Aorta (tissue), 4 donors: ENCODE results near the gene PELI3. TPM values are rescaled to one million over a fixed set of nuclear protein-coding genes. Genes with fewer than 3 reads are reported as not detected.

Source experiments
- polyA plus RNA-seq, 2 donors: library from polyadenylated mRNA; stranded (reverse); fragments of 200-250 nt; gene quantifications; one replicate each; pipeline ENCODE4 v1.2.3, GENCODE V29; 2013
- total RNA-seq, 2 donors: library from RNA; stranded (reverse); fragmentation: NEBNext Ultra II Directional; extraction: Animal tissue kit (Norgen Biotek cat#: 25700); gene quantifications; one replicate each; pipeline ENCODE4 v1.2.1, GENCODE V29; 2021
- donor health status: healthy with polysubstance abuse.
- donor health status: Bipolar disorder and iron deficiency.
- donor health status: DM: no; HTN: no; CAD: no.
- donor health status: DM: yes; HTN: yes; CAD: no.

The PELI3 gene
- total and polyA plus RNA-seq, 4 donors = 11.5 to 16.3 (median 15.0) TPM

Other genes starting within 250 kb of the PELI3 start
- 10 to 100 TPM; 32.4 to 34.3 TPM for gene KLC2, start 209.2 kb upstream of the PELI3 start, total RNA-seq
- gene KLC2, start 209.2 kb upstream of the PELI3 start, polyA plus RNA-seq = 10 to 100 TPM; 14.8 to 27.0 TPM
- gene RAB1B, start 198.3 kb upstream of the PELI3 start, total RNA-seq = 100 to 1,000 TPM; 102 to 111 TPM
- gene RAB1B, start 198.3 kb upstream of the PELI3 start, polyA plus RNA-seq = 100 to 1,000 TPM; 125 to 130 TPM
- 1 to 10 TPM in 1 of 2 donors, under 1 TPM in 1; 0.75 to 1.1 TPM for gene CNIH2, start 188.7 kb upstream of the PELI3 start, total RNA-seq
- gene CNIH2, start 188.7 kb upstream of the PELI3 start, polyA plus RNA-seq = under 1 TPM in 1 of 2 donors, not detected in 1; 0.18 TPM
- gene YIF1A, start 177.8 kb upstream of the PELI3 start, total RNA-seq = 10 to 100 TPM; 73.2 to 75.5 TPM
- 100 to 1,000 TPM in 1 of 2 donors, 10 to 100 TPM in 1; 76.0 to 109 TPM for gene YIF1A, start 177.8 kb upstream of the PELI3 start, polyA plus RNA-seq
- under 1 TPM in 1 of 2 donors, not detected in 1; 0.13 TPM for gene TMEM151A, start 175.0 kb upstream of the PELI3 start, total RNA-seq
- gene TMEM151A, start 175.0 kb upstream of the PELI3 start, polyA plus RNA-seq = not detected
- gene CD248, start 149.9 kb upstream of the PELI3 start, total RNA-seq = 100 to 1,000 TPM in 1 of 2 donors, 10 to 100 TPM in 1; 38.6 to 118 TPM
- 1 to 10 TPM; 3.1 to 7.2 TPM for gene CD248, start 149.9 kb upstream of the PELI3 start, polyA plus RNA-seq
- 1 to 10 TPM; 8.3 to 9.1 TPM for gene RIN1, start 130.5 kb upstream of the PELI3 start, total RNA-seq
- 10 to 100 TPM in 1 of 2 donors, 1 to 10 TPM in 1; 1.8 to 13.3 TPM for gene RIN1, start 130.5 kb upstream of the PELI3 start, polyA plus RNA-seq
- 10 to 100 TPM; 21.5 to 22.4 TPM for gene BRMS1, start 121.8 kb upstream of the PELI3 start, total RNA-seq
- 10 to 100 TPM; 24.4 to 55.2 TPM for gene BRMS1, start 121.8 kb upstream of the PELI3 start, polyA plus RNA-seq
- gene B4GAT1, start 119.3 kb upstream of the PELI3 start, total RNA-seq = 10 to 100 TPM; 11.8 to 18.8 TPM
- gene B4GAT1, start 119.3 kb upstream of the PELI3 start, polyA plus RNA-seq = 10 to 100 TPM in 1 of 2 donors, 1 to 10 TPM in 1; 7.0 to 18.3 TPM
- 1 to 10 TPM; 1.9 to 3.3 TPM for gene SLC29A2, start 95.1 kb upstream of the PELI3 start, total RNA-seq
- 1 to 10 TPM in 1 of 2 donors, under 1 TPM in 1; 0.38 to 3.9 TPM for gene SLC29A2, start 95.1 kb upstream of the PELI3 start, polyA plus RNA-seq
- 1 to 10 TPM in 1 of 2 donors, under 1 TPM in 1; 0.54 to 7.0 TPM for gene NPAS4, start 45.9 kb upstream of the PELI3 start, total RNA-seq
- 1 to 10 TPM in 1 of 2 donors, not detected in 1; 2.5 TPM for gene NPAS4, start 45.9 kb upstream of the PELI3 start, polyA plus RNA-seq
- 10 to 100 TPM; 27.6 to 33.5 TPM for gene MRPL11, start 28.1 kb upstream of the PELI3 start, total RNA-seq
- gene MRPL11, start 28.1 kb upstream of the PELI3 start, polyA plus RNA-seq = 10 to 100 TPM; 40.1 to 54.5 TPM
- 10 to 100 TPM; 15.5 to 24.8 TPM for gene DPP3, start 13.5 kb downstream of the PELI3 start, total RNA-seq
- 10 to 100 TPM; 18.8 to 23.8 TPM for gene DPP3, start 13.5 kb downstream of the PELI3 start, polyA plus RNA-seq
- 10 to 100 TPM; 27.2 to 58.1 TPM for gene BBS1, start 43.7 kb downstream of the PELI3 start, total RNA-seq
- gene BBS1, start 43.7 kb downstream of the PELI3 start, polyA plus RNA-seq = 10 to 100 TPM; 18.9 to 34.9 TPM
- gene ZDHHC24, start 79.1 kb downstream of the PELI3 start, total RNA-seq = 10 to 100 TPM in 1 of 2 donors, 1 to 10 TPM in 1; 9.3 to 14.7 TPM
- gene ZDHHC24, start 79.1 kb downstream of the PELI3 start, polyA plus RNA-seq = 1 to 10 TPM; 4.1 to 9.3 TPM
- 1 to 10 TPM in 1 of 2 donors, not detected in 1; 3.0 TPM for gene ACTN3, start 80.0 kb downstream of the PELI3 start, total RNA-seq
- not detected for gene ACTN3, start 80.0 kb downstream of the PELI3 start, polyA plus RNA-seq
- 100 to 1,000 TPM in 1 of 2 donors, 10 to 100 TPM in 1; 38.3 to 110 TPM for gene CTSF, start 101.7 kb downstream of the PELI3 start, total RNA-seq
- 10 to 100 TPM; 52.1 to 98.5 TPM for gene CTSF, start 101.7 kb downstream of the PELI3 start, polyA plus RNA-seq
- under 1 TPM; 0.19 to 0.33 TPM for gene CCDC87, start 126.2 kb downstream of the PELI3 start, total RNA-seq
- under 1 TPM in 1 of 2 donors, not detected in 1; 0.10 TPM for gene CCDC87, start 126.2 kb downstream of the PELI3 start, polyA plus RNA-seq
- 10 to 100 TPM; 25.7 to 48.0 TPM for gene CCS, start 126.3 kb downstream of the PELI3 start, total RNA-seq
- 100 to 1,000 TPM in 1 of 2 donors, 10 to 100 TPM in 1; 29.8 to 287 TPM for gene CCS, start 126.3 kb downstream of the PELI3 start, polyA plus RNA-seq
- 10 to 100 TPM; 66.3 to 66.7 TPM for gene RBM14, start 149.7 kb downstream of the PELI3 start, total RNA-seq
- gene RBM14, start 149.7 kb downstream of the PELI3 start, polyA plus RNA-seq = 10 to 100 TPM; 11.4 to 41.4 TPM
- 10 to 100 TPM; 86.9 to 98.1 TPM for gene RBM4, start 171.8 kb downstream of the PELI3 start, total RNA-seq
- 10 to 100 TPM; 78.6 to 91.1 TPM for gene RBM4, start 171.8 kb downstream of the PELI3 start, polyA plus RNA-seq
- gene RBM4B, start 211.0 kb downstream of the PELI3 start, total RNA-seq = 10 to 100 TPM in 1 of 2 donors, 1 to 10 TPM in 1; 9.2 to 16.5 TPM
- gene RBM4B, start 211.0 kb downstream of the PELI3 start, polyA plus RNA-seq = 10 to 100 TPM in 1 of 2 donors, 1 to 10 TPM in 1; 7.3 to 12.3 TPM